K562 (cell line): Measurements from ENCODE around the gene MPL. TPM values are rescaled to one million over a fixed set of nuclear protein-coding genes. Genes with fewer than 3 reads are reported as not detected.

ENCODE experiments used
- CBX1 ChIP-seq: sonication (generic); IDR thresholded peaks from 2 replicates; pipeline ENCODE4 v1.6.1; 2016; ENCODE audit warnings: antibody characterized with exemption, low read depth, mild to moderate bottlenecking
- FOXO4 ChIP-seq: fragments of 450-650 bp; formaldehyde crosslinking; IDR thresholded peaks from 2 replicates; pipeline ENCODE4 v1.4.0; 2020; ENCODE audit warnings: mild to moderate bottlenecking, moderate library complexity
- KDM5B ChIP-seq: fragments of 200-600 bp; sonication (generic); IDR thresholded peaks from 2 replicates; pipeline ENCODE4 v1.6.1; 2012; ENCODE audit warnings: low read depth, mild to moderate bottlenecking, moderate library complexity, low read length, control low read depth, inconsistent platforms; ENCODE audit not compliant: insufficient replicate concordance
- LCOR ChIP-seq: sonication (generic); formaldehyde crosslinking; IDR thresholded peaks from 2 replicates; pipeline ENCODE4 v1.8.0; 2022; ENCODE audit warnings: mild to moderate bottlenecking, missing genetic modification reagents
- MED1 ChIP-seq: sonication (generic); formaldehyde crosslinking; IDR thresholded peaks from 2 replicates; pipeline ENCODE4 v1.8.1; 2023; ENCODE audit warnings: missing genetic modification reagents, borderline replicate concordance
- MYC ChIP-seq, 2 experiments: fragments of 250-450 bp in 1 of 2; sonication (Bioruptor Pico) in 1 of 2; IDR thresholded peaks; 2 replicates each; pipeline versions ENCODE4 v1.5.1 to v1.6.1; 2012 to 2021; ENCODE audit warnings: low read depth in 2 of 2, borderline replicate concordance in 1 of 2, improper control_type of control experiment in 1 of 2, low read length in 1 of 2, mild to moderate bottlenecking in 1 of 2, moderate library complexity in 1 of 2
- NFIC ChIP-seq: fragments of 450-650 bp; IDR thresholded peaks from 2 replicates; pipeline ENCODE4 v1.6.1; 2017; ENCODE audit warnings: mild to moderate bottlenecking, inconsistent platforms
- NR2C1 ChIP-seq, 2 experiments: fragments of 450-650 bp; IDR thresholded peaks; 2 replicates each; pipeline ENCODE4 v1.6.1; 2017; ENCODE audit warnings: mild to moderate bottlenecking in 2 of 2, antibody characterized with exemption in 1 of 2, inconsistent platforms in 1 of 2, missing compliant biosample characterization in 1 of 2, missing genetic modification characterization in 1 of 2
- PHB ChIP-seq: fragments of 250-450 bp; sonication (Bioruptor Pico); IDR thresholded peaks from 2 replicates; pipeline ENCODE4 v1.5.0; 2021
- PHF21A ChIP-seq: fragments of 450-650 bp; IDR thresholded peaks from 2 replicates; pipeline ENCODE4 v1.6.1; 2017; ENCODE audit warnings: low read depth, borderline replicate concordance
- POLR2B ChIP-seq: fragments of 450-650 bp; IDR thresholded peaks from 2 replicates; pipeline ENCODE4 v1.6.1; 2018; ENCODE audit warnings: low read depth; ENCODE audit not compliant: partially characterized antibody
- RBM22 ChIP-seq: fragments of 200-400 bp; formaldehyde crosslinking; IDR thresholded peaks from 2 replicates; pipeline ENCODE4 v1.6.1; 2018; ENCODE audit warnings: low read length, low read depth; ENCODE audit not compliant: poor library complexity, severe bottlenecking
- SIN3A ChIP-seq, 2 experiments: fragments of 150-350 bp in 1 of 2; IDR thresholded peaks; 2 replicates each; pipeline ENCODE4 v1.6.1; 2011 to 2016; ENCODE audit warnings: borderline replicate concordance in 2 of 2, low read depth in 2 of 2, low read length in 2 of 2, mild to moderate bottlenecking in 2 of 2, moderate library complexity in 2 of 2; ENCODE audit not compliant: control insufficient read depth in 1 of 2
- ZBTB11 ChIP-seq, 3 experiments: fragments of 200-800 bp in 1 of 3; fragments of 250-450 bp in 1 of 3; fragments of 450-650 bp in 1 of 3; sonication (Bioruptor Pico) in 1 of 3; sonication (Bioruptor generic) in 1 of 3; formaldehyde crosslinking in 1 of 3; IDR thresholded peaks; 2 replicates each; pipeline versions ENCODE4 v1.6.1 to v1.8.0; 2016 to 2022; ENCODE audit warnings: mild to moderate bottlenecking in 2 of 3, missing genetic modification characterization in 2 of 3, missing compliant biosample characterization in 1 of 3, moderate library complexity in 1 of 3
- ZBTB12 ChIP-seq: fragments of 250-450 bp; sonication (Bioruptor Pico); IDR thresholded peaks from 2 replicates; pipeline ENCODE4 v1.4.0; 2020
- polyA plus RNA-seq, 8 experiments: library from polyadenylated mRNA; depleted of rRNA in 4 of 8; stranded (reverse) in 5 of 8; unstranded in 3 of 8; fragments of >200 nt; fragmentation: Nextera tagmentation in 2 of 8; fragmentation: Illumina TruSeq in 1 of 8; extraction: Ambion mirVana in 2 of 8; extraction: Trizol in 1 of 8; gene quantifications; 2 replicates each; pipeline versions ENCODE4 v1.2.1 to v1.2.3, GENCODE V29; 2011 to 2014; ENCODE audit warnings: inconsistent platforms in 1 of 8, missing spikeins in 1 of 8
- total RNA-seq, 7 experiments: library from RNA; depleted of rRNA in 6 of 7; stranded (reverse); fragments of >200 nt in 6 of 7; fragmentation: Illumina TruSeq in 2 of 7; extraction: Trizol in 2 of 7; gene quantifications; 2 replicates each; pipeline versions ENCODE4 v1.2.1 to v1.2.3, GENCODE V29; 2011 to 2021; ENCODE audit warnings: low replicate concordance in 1 of 7
- TF ChIP-seq, protein P1 (sequence below): fragments of 450-650 bp; formaldehyde crosslinking; IDR thresholded peaks from 2 replicates; pipeline ENCODE4 v1.4.0; 2020; ENCODE audit warnings: mild to moderate bottlenecking, moderate library complexity

MPL gene
- total and polyA plus RNA-seq, 9 of the 15 experiments (the other 6 are each of a cell fraction or from before 2014, with no cell fraction given), result not detected

DNA sequence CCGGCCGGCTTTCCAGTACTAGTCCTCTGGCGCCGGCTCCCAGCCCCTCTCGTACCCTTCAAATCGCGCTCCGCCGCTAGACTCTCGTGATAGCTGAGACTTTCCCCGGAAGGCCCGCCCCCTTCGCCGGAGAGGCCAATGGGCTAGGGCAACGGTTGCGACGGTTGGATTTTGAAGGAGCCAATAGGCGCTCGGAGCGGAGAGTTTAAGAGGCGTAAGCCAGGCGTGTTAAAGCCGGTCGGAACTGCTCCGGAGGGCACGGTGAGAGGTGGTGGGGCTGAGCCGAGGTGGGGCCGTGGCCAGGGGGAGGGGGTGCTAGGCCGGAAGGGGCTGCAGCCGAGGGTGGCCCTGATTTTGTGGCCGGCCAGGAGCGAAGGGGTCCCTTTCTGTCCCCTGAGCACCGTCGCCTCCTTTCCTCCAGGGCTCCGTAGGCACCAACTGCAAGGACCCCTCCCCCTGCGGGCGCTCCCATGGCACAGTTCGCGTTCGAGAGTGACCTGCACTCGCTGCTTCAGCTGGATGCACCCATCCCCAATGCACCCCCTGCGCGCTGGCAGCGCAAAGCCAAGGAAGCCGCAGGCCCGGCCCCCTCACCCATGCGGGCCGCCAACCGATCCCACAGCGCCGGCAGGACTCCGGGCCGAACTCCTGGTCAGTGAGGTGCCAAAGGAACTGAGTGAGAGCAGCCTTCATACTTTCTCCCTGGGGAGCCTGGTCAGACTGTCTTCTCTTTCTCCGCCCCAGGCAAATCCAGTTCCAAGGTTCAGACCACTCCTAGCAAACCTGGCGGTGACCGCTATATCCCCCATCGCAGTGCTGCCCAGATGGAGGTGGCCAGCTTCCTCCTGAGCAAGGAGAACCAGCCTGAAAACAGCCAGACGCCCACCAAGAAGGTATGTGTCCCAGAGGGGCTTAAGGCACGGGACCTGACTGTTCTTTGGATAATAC lies 21.4 kb downstream of the MPL start, which contains the start of gene CDC20 (continued):
- TF ChIP-seq ZBTB11 (CRISPR knock-in tag; IDR thresholded peaks at IDR 0.05) (peak in 1 of 3 experiments; percentile 80; a peak in 2 of 6 replicates), POLR2B (peak; percentile 30), PHF21A (no peak), CBX1 (no peak), NR2C1 (IDR thresholded peaks at IDR 0.05) (no peak), NR2C1 (tag; IDR thresholded peaks at IDR 0.05) (no peak), PHB (CRISPR knock-in tag) (peak; percentile 77; the same call in 1 of the 2 replicates), RBM22 (peak; percentile 91), ZBTB12 (CRISPR knock-in tag) (no peak), KDM5B (peak; percentile 86), NFIC (0 out of 2 replicates have a peak, but pooled peaks have one; percentile 4), MED1 (CRISPR knock-in tag) (no peak), FOXO4 (peak; percentile 82; the same call in 1 of the 2 replicates), LCOR (peak; percentile 90), SIN3A (IDR thresholded peaks at IDR 0.05; ENCODE audit: borderline replicate concordance in 2 of 2, control insufficient read depth in 1 of 2, low read depth in 2 of 2, low read length in 2 of 2) (0 out of 4 replicates have a peak, but pooled peaks have one; percentile 49 to 57), MYC (IDR thresholded peaks at IDR 0.05; ENCODE audit: low read depth, low read length) (peak; percentile 18; the same call in 1 of the 2 replicates), MYC (CRISPR knock-in tag; IDR thresholded peaks at IDR 0.05; ENCODE audit: borderline replicate concordance, low read depth) (peak; percentile 88; the same call in 1 of the 2 replicates)
- TF ChIP-seq, protein P1, sequence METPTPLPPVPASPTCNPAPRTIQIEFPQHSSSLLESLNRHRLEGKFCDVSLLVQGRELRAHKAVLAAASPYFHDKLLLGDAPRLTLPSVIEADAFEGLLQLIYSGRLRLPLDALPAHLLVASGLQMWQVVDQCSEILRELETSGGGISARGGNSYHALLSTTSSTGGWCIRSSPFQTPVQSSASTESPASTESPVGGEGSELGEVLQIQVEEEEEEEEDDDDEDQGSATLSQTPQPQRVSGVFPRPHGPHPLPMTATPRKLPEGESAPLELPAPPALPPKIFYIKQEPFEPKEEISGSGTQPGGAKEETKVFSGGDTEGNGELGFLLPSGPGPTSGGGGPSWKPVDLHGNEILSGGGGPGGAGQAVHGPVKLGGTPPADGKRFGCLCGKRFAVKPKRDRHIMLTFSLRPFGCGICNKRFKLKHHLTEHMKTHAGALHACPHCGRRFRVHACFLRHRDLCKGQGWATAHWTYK, result peak; percentile 87
